ENCODE results near the gene TREML4. TPM values are rescaled to one million over a fixed set of nuclear protein-coding genes. Genes with fewer than 3 reads are reported as not detected.

TREML4 gene
- total RNA-seq, 2 donors from 2014 or later, result not detected

DNA sequence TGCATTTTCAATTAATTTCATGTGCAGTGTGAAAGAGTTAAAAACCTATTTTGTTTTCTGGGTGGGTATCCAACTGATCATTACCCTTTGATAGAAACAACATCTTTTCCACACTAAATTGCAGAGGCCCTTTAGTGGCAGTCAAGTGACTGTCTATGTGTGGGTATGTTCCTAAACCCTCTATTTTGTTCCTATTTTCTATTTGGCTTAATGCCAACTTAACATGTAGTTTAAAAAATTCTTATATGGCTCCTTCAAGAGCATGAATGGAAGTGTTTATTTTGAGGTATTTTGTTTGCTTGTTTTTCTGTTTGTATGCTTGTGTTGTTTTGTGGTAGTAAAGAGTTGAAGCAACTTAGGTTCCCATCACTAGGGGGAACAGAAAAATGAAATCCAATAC is 38.4 kb downstream of the TREML4 start:
- Histone ChIP-seq H3K4me1 (no peaks in the 10 kb centered on the region), H3K36me3 (replicated peaks in 1 of 2; ENCODE audit: insufficient read depth in 1 of 2, low read depth in 2 of 2) (no peaks in the 10 kb centered on the region), H3K27me3 (no peaks in the 10 kb centered on the region), H3K27ac (no peak overlapping the region), H3K4me3 (no peak overlapping the region), H3K9me3 (peaks cover 0 to 6% (median 0%) of the 10 kb centered on the region in 3 donors)
- TF ChIP-seq, protein P1, sequence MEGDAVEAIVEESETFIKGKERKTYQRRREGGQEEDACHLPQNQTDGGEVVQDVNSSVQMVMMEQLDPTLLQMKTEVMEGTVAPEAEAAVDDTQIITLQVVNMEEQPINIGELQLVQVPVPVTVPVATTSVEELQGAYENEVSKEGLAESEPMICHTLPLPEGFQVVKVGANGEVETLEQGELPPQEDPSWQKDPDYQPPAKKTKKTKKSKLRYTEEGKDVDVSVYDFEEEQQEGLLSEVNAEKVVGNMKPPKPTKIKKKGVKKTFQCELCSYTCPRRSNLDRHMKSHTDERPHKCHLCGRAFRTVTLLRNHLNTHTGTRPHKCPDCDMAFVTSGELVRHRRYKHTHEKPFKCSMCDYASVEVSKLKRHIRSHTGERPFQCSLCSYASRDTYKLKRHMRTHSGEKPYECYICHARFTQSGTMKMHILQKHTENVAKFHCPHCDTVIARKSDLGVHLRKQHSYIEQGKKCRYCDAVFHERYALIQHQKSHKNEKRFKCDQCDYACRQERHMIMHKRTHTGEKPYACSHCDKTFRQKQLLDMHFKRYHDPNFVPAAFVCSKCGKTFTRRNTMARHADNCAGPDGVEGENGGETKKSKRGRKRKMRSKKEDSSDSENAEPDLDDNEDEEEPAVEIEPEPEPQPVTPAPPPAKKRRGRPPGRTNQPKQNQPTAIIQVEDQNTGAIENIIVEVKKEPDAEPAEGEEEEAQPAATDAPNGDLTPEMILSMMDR (IDR thresholded peaks at IDR 0.05), result no peak
- TF ChIP-seq POLR2A (IDR thresholded peaks at IDR 0.05), result no peak
- intact Hi-C loops (cut with DNase I), result no loop called here
- ATAC-seq, result no peak
- DNase-seq, result no peak

DNA sequence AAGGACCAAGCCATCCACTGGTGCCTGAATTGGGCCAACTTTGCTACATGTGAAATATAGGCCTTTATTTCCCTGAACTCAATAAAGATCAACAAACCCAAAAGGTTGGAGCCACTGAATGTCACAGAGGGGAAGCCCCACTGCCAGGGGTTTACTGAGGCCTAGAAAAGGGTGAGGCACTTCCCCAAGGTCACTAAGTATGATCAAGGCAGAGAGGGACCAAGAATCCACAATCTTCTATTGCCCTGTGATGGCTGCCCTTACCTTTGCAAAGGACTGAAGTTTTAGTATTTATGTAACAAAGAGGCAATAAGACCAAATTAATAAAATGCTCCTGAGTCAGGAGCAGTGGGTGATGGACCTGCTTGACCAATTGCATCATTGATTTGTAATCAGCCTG is 40.3 kb downstream of the TREML4 start:
- TF ChIP-seq, protein P1 (IDR thresholded peaks at IDR 0.05), result no peak
- TF ChIP-seq POLR2A (IDR thresholded peaks at IDR 0.05), result no peak
- no peak overlapping the region for H3K27ac ChIP-seq
- intact Hi-C loops (cut with DNase I), result no loop called here
- H3K36me3 ChIP-seq (replicated peaks in 1 of 2; ENCODE audit: insufficient read depth in 1 of 2, low read depth in 2 of 2), result no peaks in the 10 kb centered on the region
- H3K4me3 ChIP-seq, result no peak overlapping the region
- DNase-seq, result no peak
- no peaks in the 10 kb centered on the region for H3K4me1 ChIP-seq
- peaks cover 0 to 4% (median 0%) of the 10 kb centered on the region in 3 donors for H3K9me3 ChIP-seq
- H3K27me3 ChIP-seq, result no peaks in the 10 kb centered on the region
- ATAC-seq, result no peak

DNA sequence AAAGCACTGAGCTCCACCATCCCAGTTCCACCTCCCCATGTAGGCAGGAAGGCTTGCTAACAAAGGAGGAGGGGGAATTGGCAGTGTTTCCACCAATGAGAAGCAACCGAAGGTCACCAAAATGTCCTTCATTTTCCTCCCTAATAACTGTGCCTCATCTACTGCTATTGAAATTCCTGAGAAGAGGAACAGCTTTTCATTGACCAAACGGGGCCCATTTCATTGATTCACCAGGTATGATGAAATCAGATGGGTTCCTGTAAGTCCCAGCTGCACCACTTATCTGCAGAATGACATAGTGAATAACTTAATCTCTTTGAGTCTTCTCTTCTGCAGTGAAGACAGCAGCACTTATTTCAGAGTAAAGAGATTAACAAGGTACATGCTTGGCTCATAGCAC is 41.0 kb downstream of the TREML4 start:
- H3K27me3 ChIP-seq, result no peaks in the 10 kb centered on the region
- no peak overlapping the region for H3K4me3 ChIP-seq
- no peak for ATAC-seq
- TF ChIP-seq, protein P1 (IDR thresholded peaks at IDR 0.05), result no peak
- no peak for TF ChIP-seq POLR2A (IDR thresholded peaks at IDR 0.05)
- no peaks in the 10 kb centered on the region for H3K4me1 ChIP-seq
- intact Hi-C loops (cut with DNase I), result no loop called here
- DNase-seq, result no peak
- H3K9me3 ChIP-seq, result no peaks in the 10 kb centered on the region
- no peak overlapping the region for H3K27ac ChIP-seq
- H3K36me3 ChIP-seq (replicated peaks in 1 of 2; ENCODE audit: insufficient read depth in 1 of 2, low read depth in 2 of 2), result no peaks in the 10 kb centered on the region
- 69 to 92% methylated on average over 2 of the region's 2 CpGs for WGBS, 2 donors

- intact Hi-C loops (cut with DNase I), result no loop called here
- H3K27ac ChIP-seq, result no peak overlapping the region
- no peak for DNase-seq
- WGBS, 2 donors, result 68 to 80% methylated on average over 4 of the region's 4 CpGs
- no peaks in the 10 kb centered on the region for H3K36me3 ChIP-seq (replicated peaks in 1 of 2; ENCODE audit: insufficient read depth in 1 of 2, low read depth in 2 of 2)
- H3K9me3 ChIP-seq, result no peaks in the 10 kb centered on the region
- no peak for ATAC-seq
- no peaks in the 10 kb centered on the region for H3K27me3 ChIP-seq
- no peak overlapping the region for H3K4me3 ChIP-seq
- no peaks in the 10 kb centered on the region for H3K4me1 ChIP-seq
- TF ChIP-seq POLR2A (IDR thresholded peaks at IDR 0.05), result no peak
- TF ChIP-seq, protein P1 (IDR thresholded peaks at IDR 0.05), result no peak
Observed at GRCh38 chr6:41269716-41270115, 41.6 kb downstream of the TREML4 start.

DNA sequence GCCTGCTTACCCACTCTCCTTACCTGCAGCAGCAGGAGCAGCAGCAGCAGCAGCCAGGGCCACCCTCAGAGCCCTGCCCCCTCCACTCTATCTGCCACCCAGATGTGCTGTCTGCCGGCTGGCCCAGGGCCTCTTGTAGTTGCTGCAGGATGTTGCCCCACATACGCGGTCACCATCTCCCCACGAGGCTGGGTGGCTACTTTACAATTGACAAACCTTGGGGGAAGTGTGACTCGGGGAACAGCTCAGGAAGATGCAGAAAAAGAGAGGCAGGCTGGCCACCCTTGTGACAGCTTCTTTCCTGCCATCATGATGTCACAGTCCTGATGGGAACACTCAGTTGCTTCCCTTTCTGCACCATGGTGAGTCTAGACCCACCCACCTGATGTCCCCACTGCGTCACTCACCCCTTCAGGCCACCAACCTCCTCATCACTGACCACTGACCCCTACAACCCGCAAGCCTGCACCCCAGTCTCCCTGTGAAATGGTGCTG is 43.8 kb downstream of the TREML4 start:
- WGBS, 2 donors, result 50 to 81% methylated on average over 5 to 7 of the region's 7 CpGs
- Histone ChIP-seq H3K36me3 (replicated peaks in 1 of 2; ENCODE audit: insufficient read depth in 1 of 2, low read depth in 2 of 2) (no peaks in the 10 kb centered on the region), H3K4me1 (no peaks in the 10 kb centered on the region), H3K27me3 (no peaks in the 10 kb centered on the region), H3K27ac (peak overlapping the region in 1 of 4 donors; percentile 45), H3K4me3 (no peak overlapping the region), H3K9me3 (no peaks in the 10 kb centered on the region)
- TF ChIP-seq, protein P1 (IDR thresholded peaks at IDR 0.05), result no peak
- TF ChIP-seq POLR2A (IDR thresholded peaks at IDR 0.05), result peak in 1 of 3 donors; percentile 43
- intact Hi-C loops (cut with DNase I), result no loop called here
- DNase-seq (peak in 2 of 4 donors; percentile 13 to 76), ATAC-seq (no peak)
